Stomach (tissue), 9 donors: Measurements from ENCODE around the gene PHF20. TPM values are rescaled to one million over a fixed set of nuclear protein-coding genes. Genes with fewer than 3 reads are reported as not detected.

Experiments used
- DNase-seq, 2 donors: peaks; one replicate each; pipeline versions ENCODE4 v3.0.0 to v3.0.0-alpha.2; 2013 to 2019
- H3K27ac ChIP-seq, 5 donors: fragments of 200-600 bp in 4 of 5; sonication (generic) in 4 of 5; one replicate each; pipeline ENCODE4 v1.5.1; 2013 to 2019; ENCODE audit warnings: mild to moderate bottlenecking in 1 of 5, moderate library complexity in 1 of 5
- H3K27me3 ChIP-seq, 3 donors: fragments of 200-600 bp; sonication (generic); one replicate each; pipeline ENCODE4 v1.5.1; 2017 to 2019; ENCODE audit warnings: mixed run types in 1 of 3
- H3K36me3 ChIP-seq, 4 donors: fragments of 200-600 bp; sonication (generic); 1 replicate in 3 of 4; 2 replicates in 1 of 4; pipeline ENCODE4 v1.5.1; 2016 to 2019
- H3K4me1 ChIP-seq, 4 donors: fragments of 200-600 bp; sonication (generic); one replicate each; pipeline ENCODE4 v1.5.1; 2016 to 2019
- H3K4me3 ChIP-seq, 4 donors: fragments of 200-600 bp; sonication (generic) in 3 of 4; one replicate each; pipeline ENCODE4 v1.5.1; 2016 to 2019; ENCODE audit warnings: mild to moderate bottlenecking in 1 of 4
- H3K9me3 ChIP-seq, 4 donors: fragments of 200-600 bp; sonication (generic); one replicate each; pipeline ENCODE4 v1.5.1; 2016 to 2019
- CTCF ChIP-seq, 7 experiments: fragments of 450-650 bp in 4 of 7; fragments of 200-600 bp in 3 of 7; sonication (generic) in 3 of 7; IDR thresholded peaks; one replicate each; pipeline ENCODE4 v1.5.1; 2016 to 2019; ENCODE audit warnings: antibody characterized with exemption in 7 of 7, control low read depth in 2 of 7, mild to moderate bottlenecking in 1 of 7
- EP300 ChIP-seq: sonication (generic); formaldehyde crosslinking; IDR thresholded peaks from one replicate; pipeline ENCODE4 v1.6.1; 2017; ENCODE audit warnings: antibody characterized with exemption
- POLR2A ChIP-seq, 4 donors: fragments of 450-650 bp; IDR thresholded peaks; one replicate each; pipeline ENCODE4 v1.6.1; 2016; ENCODE audit warnings: antibody characterized with exemption in 4 of 4, control low read depth in 2 of 4, mild to moderate bottlenecking in 1 of 4, moderate library complexity in 1 of 4
- POLR2AphosphoS5 ChIP-seq, 3 donors: sonication (generic); formaldehyde crosslinking; IDR thresholded peaks; one replicate each; pipeline ENCODE4 v1.6.1; 2016; ENCODE audit warnings: antibody characterized with exemption in 3 of 3
- WGBS, 5 donors: extraction: QIAGEN DNeasy Blood & Tissue Kit in 3 of 5; methylation state at CpG; one replicate each; pipeline versions ENCODE4 v1.1.5 to v1.1.7; 2013 to 2018; 5-methylcytosine and 5-hydroxymethylcytosine counted together
- intact Hi-C: fragments of 100-400 bp; cut with DNase I; formaldehyde crosslinking; loops from one replicate; pipeline ENCODE4 v1.15.1; 2023; ENCODE audit warnings: low total_unique reads
- polyA plus RNA-seq, 3 donors: library from polyadenylated mRNA; stranded (reverse); fragments of 200-250 nt; gene quantifications; one replicate each; pipeline ENCODE4 v1.2.3, GENCODE V29; 2013
- total RNA-seq, 5 donors: library from RNA; depleted of rRNA; stranded (reverse); fragments of >200 nt; gene quantifications; one replicate each; pipeline versions ENCODE4 v1.1.0 to v1.2.3, GENCODE V29; 2014 to 2016
- donor health status: healthy with polysubstance abuse.
- donor health status: Bipolar disorder and iron deficiency.
- donor health status: healthy.

The PHF20 gene
- total and polyA plus RNA-seq, 8 donors, result 18.3 to 135 (median 31.5) TPM

GRCh38 chr20:35910254-35910653 is 138.4 kb downstream of the PHF20 start:
- 90 to 96% (median 94%) methylated on average over 3 of the region's 3 CpGs for WGBS, 5 donors
- Histone ChIP-seq H3K4me1 (no peaks in the 10 kb centered on the region), H3K36me3 (peaks cover 20 to 80% (median 59%) of the 10 kb centered on the region in 4 donors), H3K27me3 (no peaks in the 10 kb centered on the region), H3K4me3 (no peak overlapping the region), H3K9me3 (no peaks in the 10 kb centered on the region), H3K27ac (no peak overlapping the region)
- TF ChIP-seq EP300 (no peak), POLR2AphosphoS5 (IDR thresholded peaks at IDR 0.05) (no peak)
- no peak for DNase-seq
- intact Hi-C loops, result no loop called here

- 83 to 92% (median 89%) methylated on average over 4 of the region's 4 CpGs for WGBS, 5 donors
- no peak for TF ChIP-seq POLR2A (IDR thresholded peaks at IDR 0.05)
- no peak overlapping the region for H3K4me3 ChIP-seq
- no peaks in the 10 kb centered on the region for H3K27me3 ChIP-seq
- no peaks in the 10 kb centered on the region for H3K9me3 ChIP-seq
- peaks cover 40 to 86% (median 73%) of the 10 kb centered on the region in 4 donors for H3K36me3 ChIP-seq
- intact Hi-C loops, result no loop called here
- H3K4me1 ChIP-seq, result no peaks in the 10 kb centered on the region
- H3K27ac ChIP-seq, result no peak overlapping the region
- DNase-seq, result peak in 1 of 2 donors; percentile 8
These were observed 141.1 kb downstream of the PHF20 start for GRCh38 chr20:35912881-35913280.

- intact Hi-C loops, result no loop called here
- Histone ChIP-seq H3K4me1 (no peaks in the 10 kb centered on the region), H3K9me3 (no peaks in the 10 kb centered on the region), H3K36me3 (peaks cover 74 to 100% (median 96%) of the 10 kb centered on the region in 4 donors), H3K27ac (no peak overlapping the region), H3K27me3 (no peaks in the 10 kb centered on the region), H3K4me3 (no peak overlapping the region)
- DNase-seq, result no peak
- TF ChIP-seq EP300 (no peak), CTCF (IDR thresholded peaks at IDR 0.05) (no peak), POLR2A (IDR thresholded peaks at IDR 0.05) (no peak), POLR2AphosphoS5 (IDR thresholded peaks at IDR 0.05) (no peak)
- 60 to 71% (median 68%) methylated on average over 3 of the region's 3 CpGs for WGBS, 5 donors
These were observed 145.3 kb downstream of the PHF20 start for GRCh38 chr20:35917077-35917476.

- Histone ChIP-seq H3K27me3 (no peaks in the 10 kb centered on the region), H3K9me3 (no peaks in the 10 kb centered on the region), H3K36me3 (peaks cover 74 to 97% (median 94%) of the 10 kb centered on the region in 4 donors), H3K4me3 (no peak overlapping the region), H3K27ac (no peak overlapping the region), H3K4me1 (no peaks in the 10 kb centered on the region)
- TF ChIP-seq EP300 (no peak), POLR2AphosphoS5 (IDR thresholded peaks at IDR 0.05) (no peak), POLR2A (IDR thresholded peaks at IDR 0.05) (no peak), CTCF (IDR thresholded peaks at IDR 0.05) (no peak)
- intact Hi-C loops, result no loop called here
- WGBS, 5 donors, result 96 to 100% (median 100%) methylated on average over 1 of the region's 1 CpG
- no peak for DNase-seq
These were observed 146.2 kb downstream of the PHF20 start for GRCh38 chr20:35918021-35918420.

- Histone ChIP-seq H3K9me3 (no peaks in the 10 kb centered on the region), H3K36me3 (peaks cover 52 to 92% (median 81%) of the 10 kb centered on the region in 4 donors), H3K27me3 (no peaks in the 10 kb centered on the region), H3K4me3 (no peak overlapping the region), H3K27ac (no peak overlapping the region), H3K4me1 (no peaks in the 10 kb centered on the region)
- intact Hi-C loops, result no loop called here
- no peak for TF ChIP-seq POLR2AphosphoS5 (IDR thresholded peaks at IDR 0.05)
- TF ChIP-seq POLR2A (IDR thresholded peaks at IDR 0.05), result no peak
- no peak for TF ChIP-seq CTCF (IDR thresholded peaks at IDR 0.05)
- TF ChIP-seq EP300, result no peak
- no peak for DNase-seq
- 93 to 98% (median 96%) methylated on average over 3 of the region's 3 CpGs for WGBS, 5 donors
These were observed 148.7 kb downstream of the PHF20 start for GRCh38 chr20:35920523-35920922.
